Tibial nerve (tissue), 4 donors: ENCODE measurements around the gene THRAP3.
A peak's percentile ranks its signal among the peaks of the same experiment; 100 is the strongest.

Source experiments
- CTCF ChIP-seq, 5 experiments: fragments of 200-600 bp in 3 of 5; fragments of 450-650 bp in 2 of 5; sonication (generic) in 3 of 5; IDR thresholded peaks; one replicate each; pipeline ENCODE4 v1.5.1; 2016 to 2019; ENCODE audit warnings: antibody characterized with exemption in 5 of 5, mild to moderate bottlenecking in 3 of 5, moderate library complexity in 2 of 5
- EP300 ChIP-seq, 2 donors: sonication (generic); formaldehyde crosslinking; IDR thresholded peaks; one replicate each; pipeline ENCODE4 v1.6.1; 2017; ENCODE audit warnings: antibody characterized with exemption in 2 of 2, mild to moderate bottlenecking in 1 of 2
- POLR2A ChIP-seq, 2 donors: fragments of 450-650 bp; IDR thresholded peaks; one replicate each; pipeline ENCODE4 v1.6.1; 2017; ENCODE audit warnings: antibody characterized with exemption in 2 of 2, mild to moderate bottlenecking in 2 of 2, moderate library complexity in 2 of 2

GRCh38 chr1:36328713-36329112 is 104.5 kb downstream of the THRAP3 start:
- TF ChIP-seq CTCF (IDR thresholded peaks at IDR 0.05), result no peak
- no peak for TF ChIP-seq POLR2A (IDR thresholded peaks at IDR 0.05)
- peak in 1 of 2 donors; percentile 38 for TF ChIP-seq EP300 (IDR thresholded peaks at IDR 0.05)
